ENCODE results near the gene SLIT3.

Gene SLIT3

DNA sequence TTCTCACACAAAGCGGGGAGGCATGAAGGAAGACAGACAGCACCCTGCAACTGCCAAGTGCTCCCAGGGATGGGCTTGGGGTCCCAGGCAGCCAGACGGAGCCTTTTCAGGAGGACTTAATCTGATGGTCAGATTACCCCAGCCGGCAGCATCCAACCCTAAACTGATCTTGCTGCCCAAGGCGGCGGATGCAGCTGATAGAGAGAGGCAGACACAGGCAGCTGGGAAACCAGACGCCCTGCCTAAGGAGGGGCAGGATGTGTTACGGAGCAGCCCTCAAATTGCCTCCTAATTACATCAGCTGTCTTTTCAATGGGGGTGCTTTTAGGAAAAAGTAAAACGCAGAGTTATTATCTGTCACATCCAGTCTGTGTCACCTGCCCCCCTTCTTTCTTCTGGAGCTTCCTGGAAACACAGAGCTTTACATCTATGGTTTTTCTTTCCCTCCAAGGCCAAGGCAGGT is 530.9 kb downstream of the SLIT3 start:
- no peak overlapping the region for H3K27ac ChIP-seq (ENCODE audit: low read length)
- H3K4me1 ChIP-seq (ENCODE audit: control insufficient read depth, low read depth, low read length): no peaks in the 10 kb centered on the region
- H3K36me3 ChIP-seq (ENCODE audit: control insufficient read depth, low read depth, low read length): no peaks in the 10 kb centered on the region
- H3K9ac ChIP-seq (ENCODE audit: low read length): no peak overlapping the region
- no peaks in the 10 kb centered on the region for H3K9me3 ChIP-seq (ENCODE audit: control insufficient read depth, low read depth, low read length)
- H3K4me3 ChIP-seq (ENCODE audit: low read length): no peak overlapping the region
- no peaks in the 10 kb centered on the region for H3K27me3 ChIP-seq (ENCODE audit: control insufficient read depth, insufficient read depth, low read length)

GRCh38 chr5:168768172-168768571 is 532.8 kb downstream of the SLIT3 start:
- Histone ChIP-seq H3K9ac (ENCODE audit: low read length) (no peak overlapping the region), H3K27me3 (ENCODE audit: control insufficient read depth, insufficient read depth, low read length) (no peaks in the 10 kb centered on the region), H3K4me1 (ENCODE audit: control insufficient read depth, low read depth, low read length) (no peaks in the 10 kb centered on the region), H3K4me3 (ENCODE audit: low read length) (no peak overlapping the region), H3K27ac (ENCODE audit: low read length) (no peak overlapping the region), H3K36me3 (ENCODE audit: control insufficient read depth, low read depth, low read length) (no peaks in the 10 kb centered on the region), H3K9me3 (ENCODE audit: control insufficient read depth, low read depth, low read length) (no peaks in the 10 kb centered on the region)

DNA sequence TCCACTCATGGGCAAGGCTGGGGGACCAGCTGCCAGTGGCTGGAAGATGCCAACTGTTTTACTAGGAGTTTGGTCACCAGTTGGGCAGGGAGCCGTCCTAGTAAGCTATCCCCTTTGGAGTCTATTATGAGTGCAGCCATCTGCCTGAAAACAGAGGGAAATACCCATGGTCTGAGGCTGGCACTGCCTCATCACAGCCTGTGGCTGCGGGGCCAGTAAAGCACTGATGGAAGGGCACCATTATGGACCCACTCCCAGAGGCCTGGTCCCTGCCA is 534.6 kb downstream of the SLIT3 start:
- Histone ChIP-seq H3K4me3 (ENCODE audit: low read length) (no peak overlapping the region), H3K27me3 (ENCODE audit: control insufficient read depth, insufficient read depth, low read length) (no peaks in the 10 kb centered on the region), H3K9ac (ENCODE audit: low read length) (no peak overlapping the region), H3K9me3 (ENCODE audit: control insufficient read depth, low read depth, low read length) (no peaks in the 10 kb centered on the region), H3K27ac (ENCODE audit: low read length) (no peak overlapping the region), H3K36me3 (ENCODE audit: control insufficient read depth, low read depth, low read length) (no peaks in the 10 kb centered on the region), H3K4me1 (ENCODE audit: control insufficient read depth, low read depth, low read length) (no peaks in the 10 kb centered on the region)

DNA sequence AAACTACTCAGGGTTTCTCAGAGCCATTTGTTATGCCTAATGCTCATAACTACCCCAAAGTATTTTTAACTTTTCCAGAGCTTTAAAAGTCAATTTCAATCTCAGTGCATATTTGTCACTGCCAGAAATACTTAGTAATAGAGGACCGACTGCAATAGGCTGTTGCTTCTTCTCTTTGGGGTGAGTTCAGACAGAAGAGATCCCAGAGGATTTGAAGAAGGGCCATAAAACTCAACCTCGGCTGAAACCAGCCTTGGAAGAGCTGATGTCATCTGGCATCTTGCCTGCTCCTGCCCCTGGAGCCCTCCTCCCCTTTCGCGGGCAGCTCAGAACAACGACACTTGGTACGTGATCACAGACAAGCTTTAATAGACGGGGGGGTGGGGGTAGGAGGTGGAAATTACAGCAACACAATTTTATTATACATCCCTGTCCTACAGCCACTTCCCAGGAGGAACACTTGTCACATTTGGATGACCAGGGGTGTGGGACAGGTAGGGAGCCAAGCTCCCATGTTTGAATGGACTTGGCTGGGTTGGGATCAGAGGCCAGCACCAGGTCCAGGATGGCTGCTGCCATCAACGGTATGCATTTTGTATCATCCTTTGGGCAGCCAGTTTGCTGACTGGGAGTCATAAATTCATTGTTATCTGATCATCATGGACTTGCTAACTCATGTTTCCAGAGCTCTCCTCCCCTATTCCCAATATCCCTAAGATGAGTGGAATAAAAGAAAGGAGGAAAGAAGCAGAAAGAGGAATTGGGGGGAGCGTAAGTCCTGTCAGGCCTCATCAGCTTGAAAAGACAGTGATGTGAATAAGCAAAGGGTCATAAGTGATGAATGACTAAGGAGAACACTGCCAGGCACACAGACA is 535.2 kb downstream of the SLIT3 start:
- no peak overlapping the region for H3K4me3 ChIP-seq (ENCODE audit: low read length)
- H3K9me3 ChIP-seq (ENCODE audit: control insufficient read depth, low read depth, low read length): no peaks in the 10 kb centered on the region
- H3K36me3 ChIP-seq (ENCODE audit: control insufficient read depth, low read depth, low read length): no peaks in the 10 kb centered on the region
- H3K27ac ChIP-seq (ENCODE audit: low read length): no peak overlapping the region
- H3K27me3 ChIP-seq (ENCODE audit: control insufficient read depth, insufficient read depth, low read length): no peaks in the 10 kb centered on the region
- H3K4me1 ChIP-seq (ENCODE audit: control insufficient read depth, low read depth, low read length): no peaks in the 10 kb centered on the region
- H3K9ac ChIP-seq (ENCODE audit: low read length): no peak overlapping the region

DNA sequence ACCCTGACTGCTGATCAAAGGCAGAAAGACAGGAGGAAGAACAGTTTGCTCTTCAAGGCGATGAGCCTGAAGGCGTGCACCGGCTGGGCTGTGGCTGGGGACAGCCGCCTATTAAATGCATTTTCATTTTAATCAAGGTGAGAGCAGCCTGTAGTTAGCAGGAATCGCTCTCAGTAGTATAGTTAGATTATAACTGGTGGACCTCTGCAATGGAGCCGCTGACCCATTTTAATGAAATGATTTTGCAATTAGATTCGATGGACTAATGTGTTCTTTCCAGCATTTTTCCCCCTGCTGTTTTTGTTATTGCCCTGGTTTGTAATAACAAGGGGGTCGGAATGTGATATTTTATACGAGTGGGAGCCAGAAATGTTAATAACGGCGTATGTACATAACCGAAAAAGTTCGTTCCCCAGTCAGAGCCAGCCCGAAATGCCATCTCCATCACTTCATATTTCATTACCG is 535.8 kb downstream of the SLIT3 start:
- Histone ChIP-seq H3K4me3 (ENCODE audit: low read length) (no peak overlapping the region), H3K9me3 (ENCODE audit: control insufficient read depth, low read depth, low read length) (no peaks in the 10 kb centered on the region), H3K4me1 (ENCODE audit: control insufficient read depth, low read depth, low read length) (no peaks in the 10 kb centered on the region), H3K9ac (ENCODE audit: low read length) (no peak overlapping the region), H3K36me3 (ENCODE audit: control insufficient read depth, low read depth, low read length) (no peaks in the 10 kb centered on the region), H3K27ac (ENCODE audit: low read length) (no peak overlapping the region), H3K27me3 (ENCODE audit: control insufficient read depth, insufficient read depth, low read length) (no peaks in the 10 kb centered on the region)

DNA sequence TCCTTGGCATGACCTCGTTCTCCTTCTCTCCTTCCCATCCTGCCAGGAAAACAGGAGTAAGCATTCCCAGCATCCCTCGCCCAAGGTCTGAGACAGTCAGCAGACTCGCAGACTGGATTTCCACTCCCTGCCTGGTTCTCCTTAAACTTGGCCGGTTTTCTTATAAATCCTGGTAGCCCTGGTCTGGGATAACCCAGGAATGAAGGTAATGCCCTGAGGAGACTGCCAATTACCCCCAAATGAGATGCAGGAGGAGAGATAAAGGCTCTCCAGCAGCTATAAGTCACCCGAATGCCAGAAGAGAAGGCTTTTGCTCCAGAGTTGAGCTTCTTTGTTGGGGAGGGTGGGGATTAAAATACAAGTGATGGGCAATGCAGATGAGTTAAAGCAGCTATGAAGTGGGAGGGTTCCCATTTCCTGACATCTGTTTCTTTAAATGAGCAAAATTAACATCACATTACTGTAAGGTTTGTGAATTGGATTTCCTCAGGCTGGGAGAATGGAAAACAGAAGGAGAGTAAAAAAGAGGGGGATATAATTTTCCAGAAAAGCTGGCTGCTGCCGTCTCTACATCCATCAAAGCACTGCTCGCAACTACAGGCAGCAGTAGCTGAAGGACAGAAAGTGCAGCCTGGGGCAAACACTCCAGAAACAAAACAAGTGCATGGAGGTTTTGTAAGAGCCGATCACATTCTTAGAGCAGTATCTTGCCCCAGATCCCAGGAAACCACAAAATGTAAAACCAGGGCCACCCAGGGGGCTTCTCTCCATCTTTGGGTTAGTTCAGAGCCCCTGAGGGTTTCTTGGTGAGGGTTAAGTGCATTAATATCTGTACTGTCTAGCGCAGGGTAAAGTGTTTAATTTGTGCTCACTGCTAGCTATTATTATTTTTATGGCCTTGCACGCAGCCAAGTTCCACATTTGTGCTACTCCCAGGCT is 544.2 kb downstream of the SLIT3 start:
- Histone ChIP-seq H3K9ac (ENCODE audit: low read length) (no peak overlapping the region), H3K4me1 (ENCODE audit: control insufficient read depth, low read depth, low read length) (peaks cover 11% of the 10 kb centered on the region), H3K27ac (ENCODE audit: low read length) (no peak overlapping the region), H3K4me3 (ENCODE audit: low read length) (no peak overlapping the region), H3K36me3 (ENCODE audit: control insufficient read depth, low read depth, low read length) (no peaks in the 10 kb centered on the region), H3K9me3 (ENCODE audit: control insufficient read depth, low read depth, low read length) (no peaks in the 10 kb centered on the region), H3K27me3 (ENCODE audit: control insufficient read depth, insufficient read depth, low read length) (no peaks in the 10 kb centered on the region)

GRCh38 chr5:168755548-168756093 is 545.3 kb downstream of the SLIT3 start:
- Histone ChIP-seq H3K36me3 (ENCODE audit: control insufficient read depth, low read depth, low read length) (no peaks in the 10 kb centered on the region), H3K9me3 (ENCODE audit: control insufficient read depth, low read depth, low read length) (no peaks in the 10 kb centered on the region), H3K27me3 (ENCODE audit: control insufficient read depth, insufficient read depth, low read length) (no peaks in the 10 kb centered on the region), H3K4me3 (ENCODE audit: low read length) (no peak overlapping the region), H3K9ac (ENCODE audit: low read length) (no peak overlapping the region), H3K27ac (ENCODE audit: low read length) (no peak overlapping the region), H3K4me1 (ENCODE audit: control insufficient read depth, low read depth, low read length) (peaks cover 11% of the 10 kb centered on the region)

DNA sequence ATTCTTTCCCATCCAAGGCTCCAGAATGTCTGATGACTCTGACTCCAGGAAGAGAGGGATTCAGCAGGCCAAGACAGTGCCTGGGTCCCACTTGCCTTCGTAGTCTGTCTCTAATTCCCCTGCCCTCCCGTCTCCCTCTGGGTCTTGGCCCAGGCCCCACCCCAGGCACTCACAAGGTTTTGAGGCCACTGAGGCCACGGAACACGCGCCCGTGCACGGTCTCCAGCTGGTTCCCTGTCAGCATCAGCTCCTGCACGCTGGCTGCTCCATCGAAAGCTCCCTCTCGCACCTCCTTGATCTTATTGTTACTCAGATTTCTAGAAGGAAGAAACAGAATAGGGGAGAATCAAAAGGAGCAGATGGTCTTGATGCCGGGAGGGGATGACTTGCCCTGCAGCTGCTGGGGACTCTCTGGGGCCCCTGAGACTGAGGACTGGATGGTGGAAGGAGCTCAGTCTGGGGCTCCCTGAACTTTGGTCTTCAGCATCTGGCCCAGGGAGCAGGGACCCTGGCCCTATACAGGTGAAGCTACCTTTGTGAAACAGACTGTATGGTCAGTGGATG is 547.2 kb downstream of the SLIT3 start:
- Histone ChIP-seq H3K27me3 (ENCODE audit: control insufficient read depth, insufficient read depth, low read length) (no peaks in the 10 kb centered on the region), H3K36me3 (ENCODE audit: control insufficient read depth, low read depth, low read length) (no peaks in the 10 kb centered on the region), H3K27ac (ENCODE audit: low read length) (no peak overlapping the region), H3K4me1 (ENCODE audit: control insufficient read depth, low read depth, low read length) (peaks cover 11% of the 10 kb centered on the region), H3K4me3 (ENCODE audit: low read length) (no peak overlapping the region), H3K9ac (ENCODE audit: low read length) (no peak overlapping the region), H3K9me3 (ENCODE audit: control insufficient read depth, low read depth, low read length) (no peaks in the 10 kb centered on the region)

GRCh38 chr5:168752416-168753190 is 548.3 kb downstream of the SLIT3 start:
- peaks cover 3% of the 10 kb centered on the region for H3K27me3 ChIP-seq (ENCODE audit: control insufficient read depth, insufficient read depth, low read length)
- no peaks in the 10 kb centered on the region for H3K9me3 ChIP-seq (ENCODE audit: control insufficient read depth, low read depth, low read length)
- H3K27ac ChIP-seq (ENCODE audit: low read length): no peak overlapping the region
- no peaks in the 10 kb centered on the region for H3K36me3 ChIP-seq (ENCODE audit: control insufficient read depth, low read depth, low read length)
- H3K4me3 ChIP-seq (ENCODE audit: low read length): no peak overlapping the region
- no peak overlapping the region for H3K9ac ChIP-seq (ENCODE audit: low read length)
- peaks cover 11% of the 10 kb centered on the region for H3K4me1 ChIP-seq (ENCODE audit: control insufficient read depth, low read depth, low read length)

DNA sequence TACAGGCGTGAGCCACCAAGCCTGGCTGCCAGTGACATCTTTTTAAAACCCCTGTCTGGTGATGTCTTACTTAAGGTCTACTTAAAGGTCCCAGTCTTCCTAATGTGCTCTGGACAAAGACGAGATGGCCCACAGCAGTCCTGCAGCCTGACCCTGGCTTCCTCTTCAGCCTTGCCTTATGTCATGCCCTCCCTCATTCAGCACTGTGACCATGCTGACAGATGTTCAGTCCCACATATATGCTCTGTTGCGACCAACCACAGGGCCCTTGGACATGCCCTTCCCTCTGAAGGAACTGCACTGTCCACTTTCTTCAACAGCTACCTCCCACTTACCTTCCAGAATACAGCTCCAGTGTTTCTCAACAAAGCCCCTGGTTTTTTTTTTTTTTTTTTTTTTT is 548.9 kb downstream of the SLIT3 start:
- Histone ChIP-seq H3K9me3 (ENCODE audit: control insufficient read depth, low read depth, low read length) (no peaks in the 10 kb centered on the region), H3K27me3 (ENCODE audit: control insufficient read depth, insufficient read depth, low read length) (peaks cover 4% of the 10 kb centered on the region), H3K4me1 (ENCODE audit: control insufficient read depth, low read depth, low read length) (peaks cover 8% of the 10 kb centered on the region), H3K4me3 (ENCODE audit: low read length) (no peak overlapping the region), H3K9ac (ENCODE audit: low read length) (no peak overlapping the region), H3K27ac (ENCODE audit: low read length) (no peak overlapping the region), H3K36me3 (ENCODE audit: control insufficient read depth, low read depth, low read length) (no peaks in the 10 kb centered on the region)

- Histone ChIP-seq H3K4me1 (ENCODE audit: control insufficient read depth, low read depth, low read length) (no peaks in the 10 kb centered on the region), H3K27ac (ENCODE audit: low read length) (no peak overlapping the region), H3K36me3 (ENCODE audit: control insufficient read depth, low read depth, low read length) (no peaks in the 10 kb centered on the region), H3K27me3 (ENCODE audit: control insufficient read depth, insufficient read depth, low read length) (peaks cover 4% of the 10 kb centered on the region), H3K9me3 (ENCODE audit: control insufficient read depth, low read depth, low read length) (no peaks in the 10 kb centered on the region), H3K4me3 (ENCODE audit: low read length) (no peak overlapping the region), H3K9ac (ENCODE audit: low read length) (no peak overlapping the region)
These were observed 550.0 kb downstream of the SLIT3 start for GRCh38 chr5:168750926-168751325.
